ENCODE measurements around the gene IGFBPL1. TPM values are rescaled to one million over a fixed set of nuclear protein-coding genes. Genes with fewer than 3 reads are reported as not detected.

Gene IGFBPL1
- total and polyA plus RNA-seq, 2 of the 8 experiments (the other 6 are each of a cell fraction or from before 2014, with no cell fraction given), result 31.3 to 33.8 TPM

DNA sequence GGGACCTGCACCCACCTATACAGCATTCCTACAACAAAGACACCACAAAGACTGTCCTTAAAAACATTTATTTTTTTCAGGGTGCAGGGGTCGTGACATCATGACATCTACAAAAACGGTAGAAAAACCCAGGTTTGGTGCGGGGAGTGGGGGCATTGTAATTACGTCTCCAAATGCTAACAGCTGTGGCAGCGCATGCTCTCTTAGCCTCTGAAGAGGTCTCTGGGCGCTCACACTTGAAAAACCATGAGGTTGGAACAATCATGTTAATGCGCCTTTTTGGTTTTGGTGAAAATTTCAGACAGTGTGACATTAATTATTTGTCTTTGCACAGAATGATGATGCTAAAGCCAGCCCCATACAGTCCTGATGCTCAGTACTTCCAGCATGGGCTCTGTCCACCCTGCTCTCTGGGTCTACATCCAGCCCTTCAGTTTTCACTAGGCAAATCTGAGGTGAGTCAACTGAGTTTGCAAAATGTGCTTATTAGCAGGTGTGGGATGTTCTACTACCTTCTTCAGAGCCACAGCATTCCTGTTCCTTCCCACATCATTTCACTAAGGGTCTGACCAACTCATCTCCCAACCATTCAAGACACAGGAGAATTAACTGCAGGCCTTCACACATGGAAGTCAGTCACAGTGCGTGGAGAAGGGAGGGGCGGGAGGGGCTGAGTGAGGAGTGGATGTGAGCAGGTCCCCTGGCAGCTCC lies 17.6 kb downstream of the IGFBPL1 start:
- H3K4ac ChIP-seq (replicated peaks; ENCODE audit: insufficient read length, low read depth, low read length), result no peak overlapping the region
- H3K27ac ChIP-seq (ENCODE audit: low read depth, low read length), result no peak overlapping the region
- H3K18ac ChIP-seq (ENCODE audit: extremely low read depth, low read length), result no peak overlapping the region
- no peaks in the 10 kb centered on the region for H3K9me3 ChIP-seq (ENCODE audit: insufficient read depth in 2 of 2, low read depth in 1 of 2, low read length in 1 of 2)
- TF ChIP-seq CBX8 (IDR thresholded peaks at IDR 0.05; ENCODE audit: borderline replicate concordance, low read depth, low read length) (no peak), GABPA (IDR thresholded peaks at IDR 0.05; ENCODE audit: borderline replicate concordance, insufficient read depth, low read length) (no peak), EP300 (IDR thresholded peaks at IDR 0.05; ENCODE audit: borderline replicate concordance in 1 of 2, low read depth in 2 of 2, low read length in 2 of 2) (no peak), GTF2F1 (IDR thresholded peaks at IDR 0.05; ENCODE audit: borderline replicate concordance, low read depth, low read length) (no peak)
- H3K79me1 ChIP-seq (ENCODE audit: low read depth, low read length), result no peaks in the 10 kb centered on the region
- H3K4me3 ChIP-seq (ENCODE audit: extremely low read depth in 1 of 4, insufficient read depth in 2 of 4, low read depth in 3 of 4, low read length in 4 of 4), result no peak overlapping the region
- no peaks in the 10 kb centered on the region; the same call in 1 of the 2 replicates for H3K23me2 ChIP-seq (ENCODE audit: low read depth, low read length)
- no peak overlapping the region for H2BK20ac ChIP-seq (ENCODE audit: low read length)
- H3K4me2 ChIP-seq (ENCODE audit: insufficient read depth in 1 of 2, low read depth in 2 of 2, low read length in 2 of 2), result no peak overlapping the region
- POLR2A ChIA-PET (ENCODE audit: partially characterized antibody), result no interaction called here
- no peak overlapping the region for H2BK120ac ChIP-seq (replicated peaks; ENCODE audit: low read depth, low read length)
- H3K9ac ChIP-seq (replicated peaks in 1 of 4; ENCODE audit: extremely low read depth in 1 of 4, low read depth in 3 of 4, low read length in 3 of 4), result no peak overlapping the region
- H3K36me3 ChIP-seq (ENCODE audit: control insufficient read depth in 2 of 4, insufficient read depth in 4 of 4, low read length in 3 of 4), result peaks cover 0 to 5% (median 2%) of the 10 kb centered on the region in 4 experiments; a peak in 2 of 8 replicates
- no peak overlapping the region for H3K23ac ChIP-seq (ENCODE audit: insufficient read length)
- no peak overlapping the region for H4K91ac ChIP-seq (replicated peaks; ENCODE audit: insufficient read length, low read length)
- DNase-seq (ENCODE audit: low read depth in 1 of 2, low spot score in 2 of 2) (no peak), FAIRE-seq (no peak)
- no peaks in the 10 kb centered on the region for H3K79me2 ChIP-seq (ENCODE audit: control insufficient read depth in 1 of 2, insufficient read depth in 2 of 2, low read length in 2 of 2)
- CTCF ChIA-PET (ENCODE audit: partially characterized antibody), result interaction anchor here (2.2 kb wide), 1 partner anchor 10 kb away, joined by 5 read pairs; no protein-coding TSS in a partner anchor
- 93% methylated on average over 9 of the region's 9 CpGs; no CpG with 5 or more reads in 1 of the 2 experiments for WGBS, 2 experiments (ENCODE audit: extremely low coverage in 1 of 2, insufficient coverage in 1 of 2, insufficient read length in 1 of 2, insufficient replicate concordance in 2 of 2, low coverage in 1 of 2, low lambda C conversion rate in 2 of 2, missing lambda C conversion rate in 1 of 2)
- no peak overlapping the region for H2AK5ac ChIP-seq (ENCODE audit: low read depth, low read length)
- no peak overlapping the region for H2BK12ac ChIP-seq (ENCODE audit: low read depth, low read length)
- H3K56ac ChIP-seq (replicated peaks; ENCODE audit: insufficient read length, low read depth, low read length), result no peak overlapping the region
- H3K27me3 ChIP-seq (replicated peaks in 1 of 4; ENCODE audit: control insufficient read depth in 3 of 4, extremely low read depth in 1 of 4, insufficient read depth in 3 of 4, low read length in 3 of 4), result no peaks in the 10 kb centered on the region
- H4K20me1 ChIP-seq (replicated peaks in 1 of 2; ENCODE audit: control insufficient read depth in 1 of 2, insufficient read depth in 2 of 2, low read length in 2 of 2), result peaks cover 0 to 2% of the 10 kb centered on the region in 2 experiments
- H2AFZ ChIP-seq (ENCODE audit: low read length), result no peak overlapping the region
- H2BK5ac ChIP-seq (ENCODE audit: low read depth, low read length), result no peak overlapping the region
- no peaks in the 10 kb centered on the region for H3K4me1 ChIP-seq (replicated peaks in 1 of 4; ENCODE audit: control insufficient read depth in 3 of 4, insufficient read depth in 4 of 4, low read length in 3 of 4)
- no peak overlapping the region for H4K5ac ChIP-seq (ENCODE audit: insufficient read length, low read depth, low read length)
- no peak overlapping the region for H2BK15ac ChIP-seq (ENCODE audit: low read length)
- no peak overlapping the region for H4K8ac ChIP-seq (ENCODE audit: extremely low read depth, insufficient read depth, low read length)
- H3K14ac ChIP-seq (ENCODE audit: insufficient read length), result no peak overlapping the region

Measured in H1 (cell line).